GM21447 (cell line): ENCODE results near the gene MRPS24.

Source experiments
- ATAC-seq: cut with Tn5 transposase; IDR thresholded peaks from one replicate; pipeline ENCODE4 v1.9.1; 2021; ENCODE audit not compliant: unreplicated experiment

The MRPS24 gene

GRCh38 chr7:43877968-43878864 lies 8.9 kb upstream of the MRPS24 start:
- ATAC-seq = no peak

GRCh38 chr7:43876976-43877745 lies 7.8 kb upstream of the MRPS24 start:
- no peak for ATAC-seq

- ATAC-seq = no peak
These were observed 6.9 kb upstream of the MRPS24 start for GRCh38 chr7:43876241-43876640.

GRCh38 chr7:43873300-43873699 lies 4.0 kb upstream of the MRPS24 start:
- no peak for ATAC-seq

- no peak for ATAC-seq
These were observed 3.2 kb upstream of the MRPS24 start for GRCh38 chr7:43872406-43873110.

GRCh38 chr7:43871064-43871463 lies 1.7 kb upstream of the MRPS24 start:
- no peak for ATAC-seq

- ATAC-seq = no peak
These were observed 999 bp upstream of the MRPS24 start for GRCh38 chr7:43870316-43870715.

GRCh38 chr7:43869867-43870240 lies 537 bp upstream of the MRPS24 start:
- peak; percentile 15 for ATAC-seq

- peak; percentile 24 for ATAC-seq
These were observed 674 bp downstream of the MRPS24 start for GRCh38 chr7:43868681-43869005.

GRCh38 chr7:43868181-43868580 lies 1.1 kb downstream of the MRPS24 start:
- ATAC-seq = no peak

GRCh38 chr7:43865277-43865676 lies 4.0 kb downstream of the MRPS24 start:
- ATAC-seq = no peak

GRCh38 chr7:43864126-43864525 lies 5.2 kb downstream of the MRPS24 start:
- no peak for ATAC-seq

GRCh38 chr7:43856996-43857395 lies 12.3 kb downstream of the MRPS24 start:
- ATAC-seq = no peak

GRCh38 chr7:43856316-43856715 lies 13.0 kb downstream of the MRPS24 start:
- ATAC-seq = no peak

- ATAC-seq = no peak
These were observed 14.1 kb downstream of the MRPS24 start for GRCh38 chr7:43855176-43855575.

GRCh38 chr7:43851805-43852204 lies 17.5 kb downstream of the MRPS24 start:
- ATAC-seq = no peak

GRCh38 chr7:43850348-43851116 lies 18.8 kb downstream of the MRPS24 start:
- no peak for ATAC-seq

GRCh38 chr7:43849047-43849446 lies 20.3 kb downstream of the MRPS24 start:
- ATAC-seq = no peak

- ATAC-seq = no peak
These were observed 21.8 kb downstream of the MRPS24 start for GRCh38 chr7:43847496-43847895.

GRCh38 chr7:43844662-43845061 lies 24.7 kb downstream of the MRPS24 start:
- no peak for ATAC-seq

GRCh38 chr7:43844257-43844656 lies 25.1 kb downstream of the MRPS24 start:
- ATAC-seq = no peak
